GM15510 (cell line): ENCODE measurements around the gene RNF222.

Experiments
- POLR2A ChIP-seq: IDR thresholded peaks from 3 replicates; pipeline ENCODE4 v1.6.1; 2011; ENCODE audit warnings: borderline replicate concordance; ENCODE audit not compliant: insufficient read length; ENCODE audit errors: extremely low read depth

The RNF222 gene

GRCh38 chr17:8375738-8376259 lies 21.8 kb downstream of the RNF222 start:
- no peak for TF ChIP-seq POLR2A

- TF ChIP-seq POLR2A: no peak
Measured at GRCh38 chr17:8372422-8372821, 25.2 kb downstream of the RNF222 start.

DNA sequence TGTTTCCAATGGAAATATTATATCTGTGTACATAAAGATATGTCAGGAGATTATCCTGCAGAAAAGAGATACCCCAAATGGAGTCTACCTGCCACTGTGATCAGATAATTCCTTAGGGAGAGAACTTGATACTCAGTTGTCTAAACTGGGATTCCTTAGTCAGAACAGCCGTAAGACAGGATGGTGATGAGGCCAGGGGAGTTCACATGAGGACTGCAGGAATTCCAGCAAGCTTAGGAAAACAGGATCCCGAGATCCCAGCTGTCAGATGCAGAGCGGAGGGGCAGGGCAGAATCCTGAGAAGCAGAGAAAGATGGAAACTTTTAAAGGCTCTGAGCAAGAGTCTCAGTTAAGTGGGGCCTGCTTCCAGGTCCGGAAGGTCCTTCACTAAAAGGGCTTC lies 25.8 kb downstream of the RNF222 start:
- TF ChIP-seq POLR2A: no peak

DNA sequence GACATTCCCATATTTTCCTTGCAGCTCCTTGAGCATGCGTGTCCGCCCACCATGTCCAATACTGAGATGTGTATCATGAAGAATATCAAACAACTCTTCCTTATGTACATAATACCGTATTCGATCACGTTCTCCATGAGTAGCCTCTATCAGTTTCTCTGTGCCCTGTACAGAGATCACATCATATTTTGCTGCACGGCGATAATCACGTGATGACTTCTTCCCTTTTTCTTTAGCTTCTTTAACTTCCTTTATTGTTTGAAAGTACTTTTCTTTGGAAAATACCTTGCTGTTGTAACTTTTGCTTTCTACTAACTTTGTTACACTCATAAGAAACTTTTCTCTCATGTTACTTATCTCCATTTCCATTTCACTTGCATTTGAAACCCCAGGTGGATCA lies 27.7 kb downstream of the RNF222 start:
- TF ChIP-seq POLR2A: no peak

DNA sequence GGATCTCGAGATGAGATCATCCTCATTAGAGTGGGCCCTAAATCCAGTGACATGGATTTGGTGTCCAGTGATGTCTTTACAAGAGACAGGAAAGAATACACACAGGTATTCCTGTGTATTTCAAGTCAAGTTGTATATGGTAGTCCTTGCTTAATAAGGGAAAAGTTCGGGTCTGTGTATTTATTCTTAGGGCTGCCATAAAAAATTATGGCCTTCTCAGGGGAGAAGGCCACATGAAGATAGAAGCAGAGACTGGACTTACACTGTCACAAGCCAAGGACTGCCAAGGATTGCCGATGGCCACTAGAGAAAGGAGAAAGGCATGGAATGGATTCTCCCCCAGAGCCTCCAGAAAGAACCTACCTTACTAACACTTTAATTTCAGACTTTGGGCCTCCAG lies 29.4 kb downstream of the RNF222 start:
- no peak for TF ChIP-seq POLR2A

GRCh38 chr17:8366231-8366630 lies 31.4 kb downstream of the RNF222 start:
- no peak for TF ChIP-seq POLR2A

- TF ChIP-seq POLR2A: no peak
Measured at GRCh38 chr17:8365143-8365542, 32.5 kb downstream of the RNF222 start.

DNA sequence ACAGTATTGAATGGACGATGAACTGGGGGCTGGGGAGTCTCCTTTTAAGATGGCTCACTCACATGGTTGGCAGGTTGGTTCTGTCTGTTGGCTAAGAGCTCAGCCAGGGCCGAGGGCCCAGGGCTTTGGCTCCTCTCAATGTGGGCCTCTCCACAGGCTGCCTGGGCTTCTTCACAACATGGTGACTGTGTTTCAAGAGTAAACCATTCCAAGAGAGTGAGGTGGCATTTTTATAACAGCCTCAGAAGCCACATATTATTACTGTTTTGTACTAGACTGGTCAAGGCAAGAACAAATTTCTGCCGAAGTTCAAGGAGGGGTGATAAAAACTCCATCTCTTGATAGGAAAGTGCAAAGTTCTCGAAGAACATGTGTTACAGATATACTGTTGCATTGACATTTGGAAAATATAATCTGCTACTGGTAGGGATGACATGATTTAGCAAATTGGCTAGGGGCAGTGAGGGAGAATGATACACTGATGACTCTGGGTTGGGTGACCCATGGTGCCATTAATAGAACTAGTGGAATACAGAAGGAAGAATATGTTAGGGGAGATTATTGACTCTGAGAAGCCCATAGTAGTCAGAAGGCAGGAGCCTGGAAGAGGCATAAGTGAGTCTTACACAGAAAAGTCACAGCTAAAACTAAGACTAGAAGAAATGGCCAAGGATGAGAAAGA lies 34.8 kb downstream of the RNF222 start:
- TF ChIP-seq POLR2A: no peak

GRCh38 chr17:8360751-8361150 lies 36.9 kb downstream of the RNF222 start:
- TF ChIP-seq POLR2A: no peak

GRCh38 chr17:8360260-8360659 lies 37.4 kb downstream of the RNF222 start:
- TF ChIP-seq POLR2A: no peak

- TF ChIP-seq POLR2A: no peak
Measured at GRCh38 chr17:8359769-8360168, 37.9 kb downstream of the RNF222 start.

- TF ChIP-seq POLR2A: no peak
Measured at GRCh38 chr17:8357910-8358309, 39.7 kb downstream of the RNF222 start.

DNA sequence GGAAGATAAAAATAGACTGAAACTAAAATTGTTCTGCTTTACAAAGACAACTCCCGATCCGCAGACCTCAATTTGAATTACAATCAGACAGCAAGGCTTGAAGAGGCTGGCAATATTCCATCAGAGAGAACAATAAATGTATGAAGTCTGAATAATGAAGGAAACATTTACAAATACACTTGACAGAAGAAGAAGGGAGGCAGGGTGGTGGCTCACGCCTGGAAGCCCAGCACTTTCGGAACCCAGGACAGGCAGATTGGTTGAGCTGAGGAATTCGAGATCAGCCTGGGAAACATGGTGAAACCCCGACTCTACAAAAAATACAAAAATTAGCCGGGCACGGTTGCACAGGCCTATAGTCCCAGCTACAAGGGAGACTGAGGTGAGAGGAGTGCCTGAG lies 43.4 kb downstream of the RNF222 start:
- TF ChIP-seq POLR2A: no peak

DNA sequence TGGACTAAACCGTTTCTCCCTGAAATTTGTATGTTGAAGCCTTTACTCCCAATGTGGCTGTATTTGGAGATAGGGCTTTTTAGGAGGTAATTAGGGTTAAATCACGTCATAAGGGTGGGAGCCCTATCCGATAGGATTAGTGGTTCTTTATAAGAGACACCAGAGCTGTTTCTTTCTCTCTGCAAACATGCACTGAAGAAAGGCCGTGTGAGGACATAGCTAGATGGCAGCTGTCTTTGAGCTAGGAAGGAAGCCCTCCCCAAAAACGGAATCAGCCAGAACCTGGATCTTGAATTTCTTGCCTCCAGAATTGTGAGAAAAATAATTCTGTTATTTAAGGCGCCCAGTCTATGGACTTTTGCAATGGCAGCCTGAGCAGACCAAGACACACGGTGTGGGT lies 43.9 kb downstream of the RNF222 start:
- no peak for TF ChIP-seq POLR2A

GRCh38 chr17:8350339-8350738 lies 47.3 kb downstream of the RNF222 start:
- TF ChIP-seq POLR2A: no peak

DNA sequence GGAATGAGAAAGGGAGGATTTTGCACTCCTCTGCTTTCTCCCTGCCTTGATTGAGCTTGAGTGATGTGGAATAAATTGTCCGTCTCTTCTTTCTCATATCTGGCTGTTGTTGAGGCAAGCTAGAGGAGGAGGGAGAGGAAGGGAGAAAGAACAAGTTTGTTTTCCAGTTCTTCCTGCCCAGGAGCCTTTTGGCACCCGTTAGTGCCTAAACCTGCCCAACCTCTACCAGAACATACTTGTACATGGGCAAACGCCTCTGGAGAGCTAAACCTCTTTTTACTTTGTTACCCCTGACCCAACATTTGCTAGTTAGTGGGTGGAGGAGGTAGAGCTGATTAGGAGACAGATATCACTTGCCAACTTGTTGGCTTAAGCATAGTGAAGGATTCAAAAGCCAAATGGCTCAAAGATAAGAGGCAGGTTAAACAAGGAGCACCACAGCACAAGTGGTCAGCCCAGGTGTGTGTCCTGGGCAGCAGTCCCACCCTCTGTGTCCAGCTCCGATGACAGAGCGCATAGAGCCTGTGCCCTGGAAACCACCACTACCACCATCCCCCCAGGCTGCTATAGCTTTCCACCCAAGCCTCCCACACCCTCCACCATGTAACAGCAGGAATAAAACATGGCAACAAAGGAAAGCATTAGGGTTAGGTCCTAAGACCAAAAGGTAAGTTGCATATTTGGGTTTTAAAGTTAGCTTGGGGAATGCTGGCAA lies 51.5 kb downstream of the RNF222 start:
- TF ChIP-seq POLR2A: no peak
